Measurements from ENCODE around the gene COLEC12.
A peak's percentile ranks its signal among the peaks of the same experiment; 100 is the strongest.

COLEC12 gene

GRCh38 chr18:394987-395362 is 105.5 kb downstream of the COLEC12 start (continued):
- TF ChIP-seq SCRT2 (tag by site-specific recombination; IDR thresholded peaks at IDR 0.05), result peak; percentile 77
- no peak for TF ChIP-seq OSR2 (tag by site-specific recombination; IDR thresholded peaks at IDR 0.05)

GRCh38 chr18:394262-394986 is 106.1 kb downstream of the COLEC12 start:
- POLR2A ChIA-PET, result no interaction called here
- H3K27ac ChIP-seq (ENCODE audit: extremely low read depth, low read depth, low read length), result no peak overlapping the region; the same call in 1 of the 2 replicates
- no peak for TF ChIP-seq ZNF610 (tag by site-specific recombination; IDR thresholded peaks at IDR 0.05; ENCODE audit: borderline replicate concordance)
- TF ChIP-seq, protein P1, sequence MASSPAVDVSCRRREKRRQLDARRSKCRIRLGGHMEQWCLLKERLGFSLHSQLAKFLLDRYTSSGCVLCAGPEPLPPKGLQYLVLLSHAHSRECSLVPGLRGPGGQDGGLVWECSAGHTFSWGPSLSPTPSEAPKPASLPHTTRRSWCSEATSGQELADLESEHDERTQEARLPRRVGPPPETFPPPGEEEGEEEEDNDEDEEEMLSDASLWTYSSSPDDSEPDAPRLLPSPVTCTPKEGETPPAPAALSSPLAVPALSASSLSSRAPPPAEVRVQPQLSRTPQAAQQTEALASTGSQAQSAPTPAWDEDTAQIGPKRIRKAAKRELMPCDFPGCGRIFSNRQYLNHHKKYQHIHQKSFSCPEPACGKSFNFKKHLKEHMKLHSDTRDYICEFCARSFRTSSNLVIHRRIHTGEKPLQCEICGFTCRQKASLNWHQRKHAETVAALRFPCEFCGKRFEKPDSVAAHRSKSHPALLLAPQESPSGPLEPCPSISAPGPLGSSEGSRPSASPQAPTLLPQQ (tag by site-specific recombination; IDR thresholded peaks at IDR 0.05), result 0 out of 2 replicates have a peak, but pooled peaks have one; percentile 46
- H3K9me3 ChIP-seq (ENCODE audit: control insufficient read depth, insufficient read depth, low read depth, low read length), result no peaks in the 10 kb centered on the region
- H3K36me3 ChIP-seq (ENCODE audit: control insufficient read depth in 2 of 2, insufficient read depth in 1 of 2, low read length in 2 of 2), result no peaks in the 10 kb centered on the region
- H3K4me1 ChIP-seq (ENCODE audit: control insufficient read depth, insufficient read depth, low read length), result peaks cover 31% of the 10 kb centered on the region
- CTCF ChIA-PET, result interaction anchor here (0.6 kb wide), 1 partner anchor 113 kb away, joined by 3 read pairs; no protein-coding TSS in a partner anchor
- H3K4me3 ChIP-seq (ENCODE audit: low read depth, low read length), result no peak overlapping the region

DNA sequence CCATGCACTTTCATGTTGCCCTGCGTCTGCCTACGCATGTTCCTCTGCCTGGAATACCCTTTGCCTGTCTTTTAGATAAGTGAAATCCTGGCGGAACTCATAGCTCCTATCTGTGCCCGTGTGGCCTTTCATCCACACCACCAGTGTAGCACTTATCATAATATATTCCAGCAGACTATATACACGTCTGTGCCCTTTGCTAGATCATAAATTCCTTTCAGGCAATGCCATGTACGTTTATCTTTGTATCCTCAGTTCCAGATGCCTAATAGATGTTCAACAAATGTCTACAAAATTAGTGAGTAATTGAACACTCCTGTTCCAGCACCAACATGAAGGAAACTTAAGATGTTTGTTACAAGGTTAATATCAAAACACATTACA is 106.9 kb downstream of the COLEC12 start:
- H3K4me3 ChIP-seq (ENCODE audit: low read depth, low read length), result no peak overlapping the region
- H3K36me3 ChIP-seq (ENCODE audit: control insufficient read depth in 2 of 2, insufficient read depth in 1 of 2, low read length in 2 of 2), result no peaks in the 10 kb centered on the region
- H3K9me3 ChIP-seq (ENCODE audit: control insufficient read depth, insufficient read depth, low read depth, low read length), result no peaks in the 10 kb centered on the region
- POLR2A ChIA-PET, result no interaction called here
- TF ChIP-seq, protein P2, sequence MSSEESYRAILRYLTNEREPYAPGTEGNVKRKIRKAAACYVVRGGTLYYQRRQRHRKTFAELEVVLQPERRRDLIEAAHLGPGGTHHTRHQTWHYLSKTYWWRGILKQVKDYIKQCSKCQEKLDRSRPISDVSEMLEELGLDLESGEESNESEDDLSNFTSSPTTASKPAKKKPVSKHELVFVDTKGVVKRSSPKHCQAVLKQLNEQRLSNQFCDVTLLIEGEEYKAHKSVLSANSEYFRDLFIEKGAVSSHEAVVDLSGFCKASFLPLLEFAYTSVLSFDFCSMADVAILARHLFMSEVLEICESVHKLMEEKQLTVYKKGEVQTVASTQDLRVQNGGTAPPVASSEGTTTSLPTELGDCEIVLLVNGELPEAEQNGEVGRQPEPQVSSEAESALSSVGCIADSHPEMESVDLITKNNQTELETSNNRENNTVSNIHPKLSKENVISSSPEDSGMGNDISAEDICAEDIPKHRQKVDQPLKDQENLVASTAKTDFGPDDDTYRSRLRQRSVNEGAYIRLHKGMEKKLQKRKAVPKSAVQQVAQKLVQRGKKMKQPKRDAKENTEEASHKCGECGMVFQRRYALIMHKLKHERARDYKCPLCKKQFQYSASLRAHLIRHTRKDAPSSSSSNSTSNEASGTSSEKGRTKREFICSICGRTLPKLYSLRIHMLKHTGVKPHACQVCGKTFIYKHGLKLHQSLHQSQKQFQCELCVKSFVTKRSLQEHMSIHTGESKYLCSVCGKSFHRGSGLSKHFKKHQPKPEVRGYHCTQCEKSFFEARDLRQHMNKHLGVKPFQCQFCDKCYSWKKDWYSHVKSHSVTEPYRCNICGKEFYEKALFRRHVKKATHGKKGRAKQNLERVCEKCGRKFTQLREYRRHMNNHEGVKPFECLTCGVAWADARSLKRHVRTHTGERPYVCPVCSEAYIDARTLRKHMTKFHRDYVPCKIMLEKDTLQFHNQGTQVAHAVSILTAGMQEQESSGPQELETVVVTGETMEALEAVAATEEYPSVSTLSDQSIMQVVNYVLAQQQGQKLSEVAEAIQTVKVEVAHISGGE (tag by site-specific recombination; conservative IDR thresholded peaks at IDR 0.05; ENCODE audit: low read depth), result no peak
- TF ChIP-seq ZNF585B (tag by site-specific recombination; IDR thresholded peaks at IDR 0.05) (no peak), ZNF157 (tag by site-specific recombination; IDR thresholded peaks at IDR 0.05) (no peak), ZNF621 (tag by site-specific recombination; IDR thresholded peaks at IDR 0.05) (no peak), ZNF664 (tag by site-specific recombination; IDR thresholded peaks at IDR 0.05) (0 out of 2 replicates have a peak, but pooled peaks have one; percentile 9)
- H3K4me1 ChIP-seq (ENCODE audit: control insufficient read depth, insufficient read depth, low read length), result peaks cover 28% of the 10 kb centered on the region
- CTCF ChIA-PET, result no interaction called here
- H3K27ac ChIP-seq (ENCODE audit: extremely low read depth, low read depth, low read length), result no peak overlapping the region

- no peaks in the 10 kb centered on the region for H3K36me3 ChIP-seq (ENCODE audit: control insufficient read depth in 2 of 2, insufficient read depth in 1 of 2, low read length in 2 of 2)
- H3K4me1 ChIP-seq (ENCODE audit: control insufficient read depth, insufficient read depth, low read length), result peaks cover 28% of the 10 kb centered on the region
- no peak overlapping the region for H3K4me3 ChIP-seq (ENCODE audit: low read depth, low read length)
- ChIA-PET CTCF (no interaction called here), POLR2A (no interaction called here)
- no peak overlapping the region for H3K27ac ChIP-seq (ENCODE audit: extremely low read depth, low read depth, low read length)
- no peaks in the 10 kb centered on the region for H3K9me3 ChIP-seq (ENCODE audit: control insufficient read depth, insufficient read depth, low read depth, low read length)
- TF ChIP-seq ZNF549 (tag by site-specific recombination; IDR thresholded peaks at IDR 0.05) (0 out of 2 replicates have a peak, but pooled peaks have one; percentile 5), ZNF510 (tag by site-specific recombination; IDR thresholded peaks at IDR 0.05; ENCODE audit: insufficient replicate concordance) (no peak), ZEB2 (tag by site-specific recombination; IDR thresholded peaks at IDR 0.05) (no peak), PRDM4 (tag by site-specific recombination; IDR thresholded peaks at IDR 0.05) (peak; percentile 77), ZSCAN16 (tag by site-specific recombination; IDR thresholded peaks at IDR 0.05) (no peak), GLIS1 (tag by site-specific recombination; IDR thresholded peaks at IDR 0.05) (no peak; the same call in 1 of the 2 replicates)
- TF ChIP-seq, protein P3, sequence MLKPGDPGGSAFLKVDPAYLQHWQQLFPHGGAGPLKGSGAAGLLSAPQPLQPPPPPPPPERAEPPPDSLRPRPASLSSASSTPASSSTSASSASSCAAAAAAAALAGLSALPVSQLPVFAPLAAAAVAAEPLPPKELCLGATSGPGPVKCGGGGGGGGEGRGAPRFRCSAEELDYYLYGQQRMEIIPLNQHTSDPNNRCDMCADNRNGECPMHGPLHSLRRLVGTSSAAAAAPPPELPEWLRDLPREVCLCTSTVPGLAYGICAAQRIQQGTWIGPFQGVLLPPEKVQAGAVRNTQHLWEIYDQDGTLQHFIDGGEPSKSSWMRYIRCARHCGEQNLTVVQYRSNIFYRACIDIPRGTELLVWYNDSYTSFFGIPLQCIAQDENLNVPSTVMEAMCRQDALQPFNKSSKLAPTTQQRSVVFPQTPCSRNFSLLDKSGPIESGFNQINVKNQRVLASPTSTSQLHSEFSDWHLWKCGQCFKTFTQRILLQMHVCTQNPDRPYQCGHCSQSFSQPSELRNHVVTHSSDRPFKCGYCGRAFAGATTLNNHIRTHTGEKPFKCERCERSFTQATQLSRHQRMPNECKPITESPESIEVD (tag by site-specific recombination; IDR thresholded peaks at IDR 0.05), result peak; percentile 47
These were observed 107.5 kb downstream of the COLEC12 start for GRCh38 chr18:392928-393573.

Measured in HEK293 (cell line).